ENCODE measurements around the gene C12orf76.

The C12orf76 gene

GRCh38 chr12:109993091-109993490 lies 55.2 kb downstream of the C12orf76 start:
- DNase-seq, result no peak

GRCh38 chr12:109991586-109991985 lies 56.7 kb downstream of the C12orf76 start:
- no peak for DNase-seq
